Right lobe of liver (tissue), 6 donors: ENCODE results near the gene CAMTA1. TPM values are rescaled to one million over a fixed set of nuclear protein-coding genes. Genes with fewer than 3 reads are reported as not detected.

Source experiments
- ATAC-seq, 4 donors: fragments of 200-7000 bp; cut with Tn5 transposase; one replicate each; pipeline ENCODE4 v1.9.1; 2020; ENCODE audit warnings: mild to moderate bottlenecking in 4 of 4, moderate library complexity in 4 of 4
- DNase-seq, 3 donors: peaks; one replicate each; pipeline ENCODE4 v3.0.0-alpha.2; 2020
- H3K27ac ChIP-seq, 3 donors: fragments of 200-600 bp; one replicate each; pipeline ENCODE4 v1.8.0; 2022
- H3K27me3 ChIP-seq, 2 donors: fragments of 200-600 bp; one replicate each; pipeline ENCODE4 v1.8.0; 2022
- H3K36me3 ChIP-seq, 4 donors: fragments of 200-600 bp; sonication (generic) in 1 of 4; one replicate each; pipeline versions ENCODE4 v1.5.1 to v1.8.0; 2017 to 2022; ENCODE audit warnings: control low read depth in 1 of 4
- H3K4me1 ChIP-seq, 4 donors: fragments of 200-600 bp; sonication (generic) in 1 of 4; one replicate each; pipeline versions ENCODE4 v1.5.1 to v1.8.0; 2017 to 2022; ENCODE audit warnings: control low read depth in 1 of 4
- H3K4me3 ChIP-seq, 3 donors: fragments of 200-600 bp; one replicate each; pipeline ENCODE4 v1.8.0; 2022
- H3K9me3 ChIP-seq, 4 donors: fragments of 200-600 bp; sonication (generic) in 1 of 4; one replicate each; pipeline versions ENCODE4 v1.5.1 to v1.8.0; 2017 to 2022; ENCODE audit warnings: control low read depth in 1 of 4
- POLR2A ChIP-seq: fragments of 450-650 bp; IDR thresholded peaks from one replicate; pipeline ENCODE4 v1.6.1; 2017; ENCODE audit warnings: antibody characterized with exemption, mild to moderate bottlenecking
- WGBS: methylation state at CpG from one replicate; pipeline ENCODE4 v1.1.6; 2018; ENCODE audit warnings: low coverage, low lambda C conversion rate; ENCODE audit not compliant: insufficient coverage; ENCODE audit errors: missing lambda C conversion rate; 5-methylcytosine and 5-hydroxymethylcytosine counted together
- intact Hi-C, 2 donors: fragments of 100-400 bp; cut with DNase I; formaldehyde crosslinking; loops; one replicate each; pipeline versions ENCODE4 v1.11.2 to v1.14.1; 2022
- total RNA-seq, 6 experiments: library from RNA; depleted of rRNA in 2 of 6; stranded (reverse); fragments of >200 nt in 2 of 6; fragmentation: NEBNext Ultra II Directional in 3 of 6; extraction: Animal tissue kit (Norgen Biotek cat#: 25700) in 3 of 6; gene quantifications; one replicate each; pipeline versions ENCODE4 v1.1.0 to v1.2.4, GENCODE V29; 2016 to 2023
- TF ChIP-seq, protein P1 (sequence below), 4 donors: fragments of 200-600 bp in 3 of 4; fragments of 450-650 bp in 1 of 4; IDR thresholded peaks; one replicate each; pipeline versions ENCODE4 v1.5.1 to v1.8.0; 2016 to 2022; ENCODE audit warnings: antibody characterized with exemption in 4 of 4, mild to moderate bottlenecking in 2 of 4
- donor health status: DM: no; HTN: yes; CAD: no.
- donor health status: DM: no; HTN: no; CAD: no.
- donor health status: DM: no; HTN: no; CAD: no.
- donor health status: DM: no; HTN: yes; CAD: no.
- donor health status: DM: no; HTN: yes; CAD: no.

Gene CAMTA1
- total RNA-seq, 6 experiments from 2014 or later, result 32.3 to 49.4 (median 37.2) TPM

- peak in 2 of 4 donors; percentile 4 to 14 for ATAC-seq
- Histone ChIP-seq H3K27me3 (no peaks in the 10 kb centered on the region), H3K9me3 (peaks cover 0 to 1% (median 0%) of the 10 kb centered on the region in 4 donors), H3K27ac (no peak overlapping the region), H3K4me1 (peaks cover 0 to 16% (median 0%) of the 10 kb centered on the region in 4 donors), H3K4me3 (no peak overlapping the region), H3K36me3 (no peaks in the 10 kb centered on the region)
- DNase-seq, result peak in 1 of 3 donors; percentile 29
- 3% methylated on average over 14 of the region's 14 CpGs for WGBS
- intact Hi-C loops, result no loop called here
- TF ChIP-seq, protein P1, sequence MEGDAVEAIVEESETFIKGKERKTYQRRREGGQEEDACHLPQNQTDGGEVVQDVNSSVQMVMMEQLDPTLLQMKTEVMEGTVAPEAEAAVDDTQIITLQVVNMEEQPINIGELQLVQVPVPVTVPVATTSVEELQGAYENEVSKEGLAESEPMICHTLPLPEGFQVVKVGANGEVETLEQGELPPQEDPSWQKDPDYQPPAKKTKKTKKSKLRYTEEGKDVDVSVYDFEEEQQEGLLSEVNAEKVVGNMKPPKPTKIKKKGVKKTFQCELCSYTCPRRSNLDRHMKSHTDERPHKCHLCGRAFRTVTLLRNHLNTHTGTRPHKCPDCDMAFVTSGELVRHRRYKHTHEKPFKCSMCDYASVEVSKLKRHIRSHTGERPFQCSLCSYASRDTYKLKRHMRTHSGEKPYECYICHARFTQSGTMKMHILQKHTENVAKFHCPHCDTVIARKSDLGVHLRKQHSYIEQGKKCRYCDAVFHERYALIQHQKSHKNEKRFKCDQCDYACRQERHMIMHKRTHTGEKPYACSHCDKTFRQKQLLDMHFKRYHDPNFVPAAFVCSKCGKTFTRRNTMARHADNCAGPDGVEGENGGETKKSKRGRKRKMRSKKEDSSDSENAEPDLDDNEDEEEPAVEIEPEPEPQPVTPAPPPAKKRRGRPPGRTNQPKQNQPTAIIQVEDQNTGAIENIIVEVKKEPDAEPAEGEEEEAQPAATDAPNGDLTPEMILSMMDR (IDR thresholded peaks at IDR 0.05), result no peak
- no peak for TF ChIP-seq POLR2A
These were observed 177.3 kb downstream of the CAMTA1 start for GRCh38 chr1:6962478-6962995.

- Histone ChIP-seq H3K4me3 (no peak overlapping the region), H3K27me3 (no peaks in the 10 kb centered on the region), H3K27ac (no peak overlapping the region), H3K36me3 (no peaks in the 10 kb centered on the region), H3K4me1 (peaks cover 0 to 16% (median 0%) of the 10 kb centered on the region in 4 donors), H3K9me3 (no peaks in the 10 kb centered on the region)
- ATAC-seq (no peak), DNase-seq (peak in 1 of 3 donors; percentile 63)
- intact Hi-C loops, result no loop called here
- 5% methylated on average over 16 of the region's 41 CpGs for WGBS
- TF ChIP-seq, protein P1 (IDR thresholded peaks at IDR 0.05), result no peak
- TF ChIP-seq POLR2A, result no peak
These were observed 178.0 kb downstream of the CAMTA1 start for GRCh38 chr1:6962996-6963911.

GRCh38 chr1:6963912-6964307 lies 178.7 kb downstream of the CAMTA1 start:
- Histone ChIP-seq H3K27me3 (no peaks in the 10 kb centered on the region), H3K4me3 (no peak overlapping the region), H3K4me1 (peaks cover 0 to 10% (median 0%) of the 10 kb centered on the region in 4 donors), H3K27ac (no peak overlapping the region), H3K9me3 (no peaks in the 10 kb centered on the region), H3K36me3 (no peaks in the 10 kb centered on the region)
- intact Hi-C loops, result no loop called here
- no peak for DNase-seq
- no CpG with 5 or more reads among the region's 5 CpGs for WGBS
- TF ChIP-seq, protein P1 (IDR thresholded peaks at IDR 0.05), result no peak
- ATAC-seq, result no peak

- intact Hi-C loops, result no loop called here
- DNase-seq (no peak), ATAC-seq (no peak)
- no peaks in the 10 kb centered on the region for H3K36me3 ChIP-seq
- no peaks in the 10 kb centered on the region for H3K9me3 ChIP-seq
- TF ChIP-seq POLR2A, result no peak
- TF ChIP-seq, protein P1 (IDR thresholded peaks at IDR 0.05), result no peak
- 59% methylated on average over 12 of the region's 15 CpGs for WGBS
- no peaks in the 10 kb centered on the region for H3K27me3 ChIP-seq
- H3K27ac ChIP-seq, result no peak overlapping the region
- no peak overlapping the region for H3K4me3 ChIP-seq
- peaks cover 0 to 5% (median 0%) of the 10 kb centered on the region in 4 donors for H3K4me1 ChIP-seq
These were observed 180.1 kb downstream of the CAMTA1 start for GRCh38 chr1:6965083-6965934.
